Prostate gland (tissue), 2 donors: ENCODE data around the gene WDR38. TPM values are rescaled to one million over a fixed set of nuclear protein-coding genes. Genes with fewer than 3 reads are reported as not detected.

ENCODE experiments used
- DNase-seq: peaks from one replicate; pipeline ENCODE4 v3.0.0-alpha.2; 2019; ENCODE audit warnings: low spot score
- H3K27ac ChIP-seq, 2 donors: fragments of 200-600 bp; sonication (generic); 2 replicates each; pipeline ENCODE4 v1.5.1; 2017 to 2019
- H3K27me3 ChIP-seq: fragments of 200-600 bp; sonication (generic); replicated peaks from 2 replicates; pipeline ENCODE4 v1.5.1; 2019; ENCODE audit not compliant: insufficient read depth
- H3K36me3 ChIP-seq, 2 donors: fragments of 200-600 bp; sonication (generic); 1 replicate in 1 of 2; 2 replicates in 1 of 2; pipeline versions ENCODE4 v1.5.1 to v1.8.1; 2017 to 2019
- H3K4me1 ChIP-seq: fragments of 200-600 bp; sonication (generic); replicated peaks from 2 replicates; pipeline ENCODE4 v1.5.1; 2019
- H3K4me3 ChIP-seq, 2 donors: fragments of 200-600 bp; sonication (generic); 2 replicates each; pipeline ENCODE4 v1.5.1; 2017 to 2019
- H3K9me3 ChIP-seq: fragments of 200-600 bp; sonication (generic); 2 replicates; pipeline ENCODE4 v1.5.1; 2017
- CTCF ChIP-seq, 4 experiments: fragments of 200-600 bp in 2 of 4; fragments of 450-650 bp in 2 of 4; sonication (generic) in 2 of 4; IDR thresholded peaks; 1 replicate in 3 of 4; 2 replicates in 1 of 4; pipeline ENCODE4 v1.5.1; 2016 to 2019; ENCODE audit warnings: antibody characterized with exemption in 4 of 4, mild to moderate bottlenecking in 2 of 4, moderate library complexity in 2 of 4
- POLR2A ChIP-seq: fragments of 450-650 bp; IDR thresholded peaks from one replicate; pipeline ENCODE4 v1.6.1; 2016; ENCODE audit warnings: antibody characterized with exemption, mild to moderate bottlenecking
- POLR2AphosphoS5 ChIP-seq: sonication (generic); formaldehyde crosslinking; IDR thresholded peaks from one replicate; pipeline ENCODE4 v1.6.1; 2017; ENCODE audit warnings: antibody characterized with exemption
- whole genome bisulfite sequencing: methylation state at CpG from one replicate; pipeline ENCODE4 v1.1.5; 2018; 5-methylcytosine and 5-hydroxymethylcytosine counted together
- intact Hi-C: fragments of 100-400 bp; cut with DNase I; formaldehyde crosslinking; loops from one replicate; pipeline ENCODE4 v1.14.2; 2022
- total RNA-seq, 2 donors: library from RNA; depleted of rRNA; stranded (reverse); fragments of >200 nt; gene quantifications; one replicate each; pipeline ENCODE4 v1.1.0, GENCODE V29; 2016

Gene WDR38
- total RNA-seq, result not detected

- peak within 1 kb of the TSS in 1 of 2 donors; percentile 4 for H3K27ac ChIP-seq
- peaks cover 5 to 8% of the 10 kb centered on the region in 2 donors for H3K36me3 ChIP-seq
- intact Hi-C loops, result loop anchor here (1.0 to 10.0 kb wide), 2 partner anchors 79 to 522 kb away; no protein-coding TSS in a partner anchor
- 1% methylated on average over 33 of the region's 51 CpGs for WGBS
- peak; percentile 67 for DNase-seq
- TF ChIP-seq POLR2A (no peak), CTCF (IDR thresholded peaks at IDR 0.05) (peak; percentile 96 to 100 (median 97)), POLR2AphosphoS5 (peak; percentile 51)
- no peaks in the 10 kb centered on the region for H3K9me3 ChIP-seq
- peak within 1 kb of the TSS; percentile 30 to 34 for H3K4me3 ChIP-seq
- no peaks in the 10 kb centered on the region for H3K27me3 ChIP-seq
- peaks cover 4% of the 10 kb centered on the region for H3K4me1 ChIP-seq
Measured at GRCh38 chr9:124852829-124853531, at the start of gene WDR38. Gene WDR38 (plus strand): TSS chr9:124853460. CDS start chr9:124853532, 72 bp downstream.

GRCh38 chr9:124803911-124804310 is 49.3 kb upstream of the WDR38 start:
- DNase-seq, result no peak
- Histone ChIP-seq H3K4me3 (no peak overlapping the region), H3K36me3 (no peaks in the 10 kb centered on the region), H3K27me3 (no peaks in the 10 kb centered on the region), H3K27ac (no peak overlapping the region), H3K9me3 (no peaks in the 10 kb centered on the region), H3K4me1 (no peaks in the 10 kb centered on the region)
- intact Hi-C loops, result no loop called here
- 84% methylated on average over 4 of the region's 8 CpGs for WGBS
- TF ChIP-seq POLR2AphosphoS5 (no peak), CTCF (IDR thresholded peaks at IDR 0.05) (no peak), POLR2A (no peak)

GRCh38 chr9:124805186-124805585 is 48.1 kb upstream of the WDR38 start:
- 40% methylated on average over 4 of the region's 4 CpGs for WGBS
- TF ChIP-seq CTCF (IDR thresholded peaks at IDR 0.05) (no peak), POLR2AphosphoS5 (no peak), POLR2A (no peak)
- no peaks in the 10 kb centered on the region for H3K4me1 ChIP-seq
- no peaks in the 10 kb centered on the region for H3K9me3 ChIP-seq
- no peaks in the 10 kb centered on the region for H3K27me3 ChIP-seq
- no peak overlapping the region for H3K4me3 ChIP-seq
- no peaks in the 10 kb centered on the region for H3K36me3 ChIP-seq
- intact Hi-C loops, result no loop called here
- no peak for DNase-seq
- no peak overlapping the region for H3K27ac ChIP-seq

GRCh38 chr9:124808246-124808956 is 44.9 kb upstream of the WDR38 start:
- no peak for DNase-seq
- Histone ChIP-seq H3K4me3 (no peak overlapping the region), H3K27ac (no peak overlapping the region), H3K27me3 (no peaks in the 10 kb centered on the region), H3K36me3 (no peaks in the 10 kb centered on the region), H3K4me1 (no peaks in the 10 kb centered on the region), H3K9me3 (no peaks in the 10 kb centered on the region)
- intact Hi-C loops, result no loop called here
- TF ChIP-seq CTCF (IDR thresholded peaks at IDR 0.05) (no peak), POLR2A (no peak), POLR2AphosphoS5 (no peak)
- 72% methylated on average over 12 of the region's 12 CpGs for WGBS
